K562 (cell line): Measurements from ENCODE around the gene ERCC1. TPM values are rescaled to one million over a fixed set of nuclear protein-coding genes. Genes with fewer than 3 reads are reported as not detected.
A peak's percentile ranks its signal among the peaks of the same experiment; 100 is the strongest.

Experiments
- ATAC-seq: fragments of 200-7000 bp; cut with Tn5 transposase; 3 replicates; pipeline ENCODE4 v1.9.1; 2020; ENCODE audit warnings: moderate library complexity
- BruUV-seq: library from RNA; stranded (reverse); fragments of 400-500 nt; replicated peaks from 2 replicates; lab custom pipeline; 2021; lab: Mats Ljungman, UMichigan
- CTCF ChIA-PET: fragments of 300-600 bp; formaldehyde crosslinking; extraction: SDS; loops from one replicate; lab custom pipeline; 2021; ENCODE audit warnings: low intra/inter-chr PET ratio; lab: Yijun Ruan, JAX
- POLR2A ChIA-PET: fragments of 300-600, 350-650 bp; sonication (Branson Sonifier 250); formaldehyde crosslinking; extraction: SDS; loops from one replicate; lab custom pipeline; 2021; ENCODE audit warnings: antibody characterized with exemption, inconsistent platforms; lab: Yijun Ruan, JAX
- DNase-seq, 4 experiments: peaks; one replicate each; pipeline versions ENCODE4 v3.0.0 to v3.0.0-alpha.2; 2011 to 2018; ENCODE audit warnings: low spot score in 3 of 4, mixed read lengths in 3 of 4; ENCODE audit errors: extremely low read depth in 1 of 4
- FAIRE-seq: peaks from 2 replicates; lab custom pipeline; 2011; peaks lifted over from hg19 to GRCh38; lab: Jason Lieb, UNC
- H2AFZ ChIP-seq: 2 replicates; pipeline ENCODE4 v1.6.0; 2011; ENCODE audit warnings: low read depth, low read length, control low read depth, inconsistent platforms
- H3K27ac ChIP-seq: fragments of 200-600 bp; 3 replicates; pipeline ENCODE4 v1.8.0; 2011; ENCODE audit warnings: low read depth, mild to moderate bottlenecking, control low read depth, inconsistent platforms, low read length, moderate library complexity, mixed read lengths; ENCODE audit errors: extremely low read depth
- H3K27me3 ChIP-seq, 2 experiments: fragments of 300-600 bp in 1 of 2; 2 replicates in 1 of 2; 3 replicates in 1 of 2; pipeline versions ENCODE4 v1.6.0 to v1.8.0; 2011; ENCODE audit warnings: inconsistent platforms in 2 of 2, low read length in 2 of 2, mild to moderate bottlenecking in 1 of 2, mixed read lengths in 1 of 2, moderate library complexity in 1 of 2; ENCODE audit not compliant: control insufficient read depth in 2 of 2, insufficient read depth in 2 of 2
- H3K36me3 ChIP-seq: fragments of 300-600 bp; 3 replicates; pipeline ENCODE4 v1.8.0; 2011; ENCODE audit warnings: mild to moderate bottlenecking, low read length, inconsistent platforms; ENCODE audit not compliant: control insufficient read depth, insufficient read depth
- H3K4me1 ChIP-seq, 2 experiments: fragments of 200-600 bp in 1 of 2; replicated peaks in 1 of 2; 2 replicates in 1 of 2; 3 replicates in 1 of 2; pipeline versions ENCODE4 v1.5.1 to v1.8.0; 2011; ENCODE audit warnings: inconsistent platforms in 2 of 2, low read length in 2 of 2, mild to moderate bottlenecking in 1 of 2, mixed read lengths in 1 of 2, moderate library complexity in 1 of 2; ENCODE audit not compliant: control insufficient read depth in 2 of 2, insufficient read depth in 2 of 2
- H3K4me2 ChIP-seq: 2 replicates; pipeline ENCODE4 v1.6.1; 2011; ENCODE audit warnings: low read length, control low read depth, inconsistent platforms, mixed read lengths; ENCODE audit not compliant: insufficient read depth
- H3K4me3 ChIP-seq: fragments of 200-600 bp; sonication (generic), shearing (Covaris generic); 2 replicates; pipeline ENCODE4 v1.5.1; 2016; ENCODE audit warnings: control low read depth, inconsistent platforms
- H3K79me2 ChIP-seq: fragments of 200-600 bp; 3 replicates; pipeline ENCODE4 v1.8.0; 2011; ENCODE audit warnings: low read length, inconsistent platforms; ENCODE audit not compliant: control insufficient read depth, insufficient read depth
- H3K9ac ChIP-seq, 2 experiments: 2 replicates each; pipeline versions ENCODE4 v1.6.0 to v1.6.1; 2011; ENCODE audit warnings: low read depth in 2 of 2, low read length in 2 of 2, control low read depth in 1 of 2, inconsistent platforms in 1 of 2, mild to moderate bottlenecking in 1 of 2, mixed read lengths in 1 of 2; ENCODE audit not compliant: insufficient read depth in 1 of 2
- H3K9me1 ChIP-seq: one replicate; pipeline ENCODE4 v1.6.0; 2011; ENCODE audit warnings: inconsistent platforms, mild to moderate bottlenecking, low read length, moderate library complexity; ENCODE audit not compliant: control insufficient read depth, insufficient read depth
- H3K9me3 ChIP-seq: replicated peaks from 2 replicates; pipeline ENCODE4 v1.5.1; 2011; ENCODE audit warnings: low read depth, low read length, inconsistent platforms; ENCODE audit not compliant: control insufficient read depth, insufficient read depth
- H4K20me1 ChIP-seq: replicated peaks from 2 replicates; pipeline ENCODE4 v1.6.1; 2011; ENCODE audit warnings: low read length, inconsistent platforms, mixed read lengths; ENCODE audit not compliant: control insufficient read depth, insufficient read depth
- CCAR2 ChIP-seq: fragments of 200-400 bp; formaldehyde crosslinking; IDR thresholded peaks from 2 replicates; pipeline ENCODE4 v1.6.1; 2017; ENCODE audit warnings: mild to moderate bottlenecking, low read depth, low read length
- E4F1 ChIP-seq: fragments of 250-450 bp; sonication (Bioruptor Pico); IDR thresholded peaks from 2 replicates; pipeline ENCODE4 v1.5.0; 2021; ENCODE audit warnings: mild to moderate bottlenecking, borderline replicate concordance
- GATAD2A ChIP-seq: fragments of 450-650 bp; IDR thresholded peaks from 2 replicates; pipeline ENCODE4 v1.6.1; 2017
- JUND ChIP-seq, 2 experiments: IDR thresholded peaks; 2 replicates in 1 of 2; 3 replicates in 1 of 2; pipeline ENCODE4 v1.6.1; 2011; ENCODE audit warnings: borderline replicate concordance in 2 of 2, low read depth in 2 of 2, low read length in 2 of 2, improper control_type of control experiment in 1 of 2, missing biosample characterization in 1 of 2, missing genetic modification characterization in 1 of 2, missing genetic modification reagents in 1 of 2
- KAT2B ChIP-seq: IDR thresholded peaks from one replicate; pipeline ENCODE4 v1.6.1; 2012; ENCODE audit warnings: low read depth, mild to moderate bottlenecking, control low read depth, inconsistent platforms, low read length, moderate library complexity
- KLF16 ChIP-seq: IDR thresholded peaks from 2 replicates; pipeline ENCODE4 v1.6.1; 2016; ENCODE audit warnings: antibody characterized with exemption
- NCOA4 ChIP-seq: fragments of 450-650 bp; IDR thresholded peaks from 2 replicates; pipeline ENCODE4 v1.6.1; 2018; ENCODE audit warnings: mild to moderate bottlenecking; ENCODE audit not compliant: partially characterized antibody
- POU5F1 ChIP-seq: fragments of 150-350 bp; IDR thresholded peaks from 2 replicates; pipeline ENCODE4 v1.6.1; 2014; ENCODE audit warnings: borderline replicate concordance, low read length, low read depth, mild to moderate bottlenecking; ENCODE audit not compliant: partially characterized antibody
- RCOR1 ChIP-seq, 2 experiments: IDR thresholded peaks; 2 replicates each; pipeline ENCODE4 v1.6.1; 2012; ENCODE audit warnings: low read depth in 2 of 2, low read length in 2 of 2, borderline replicate concordance in 1 of 2, improper control_type of control experiment in 1 of 2
- SREBF2 ChIP-seq: sonication (generic); formaldehyde crosslinking; IDR thresholded peaks from 2 replicates; pipeline ENCODE4 v1.4.0; 2020; ENCODE audit warnings: mild to moderate bottlenecking, missing genetic modification reagents
- USF2 ChIP-seq: sonication (generic); formaldehyde crosslinking; IDR thresholded peaks from 2 replicates; pipeline ENCODE4 v1.5.0; 2020; ENCODE audit warnings: missing genetic modification reagents
- ZBTB43 ChIP-seq: sonication (generic); formaldehyde crosslinking; IDR thresholded peaks from 2 replicates; pipeline ENCODE4 v1.8.0; 2023; ENCODE audit warnings: mild to moderate bottlenecking, missing genetic modification reagents
- ZKSCAN1 ChIP-seq: fragments of 150-350 bp; IDR thresholded peaks from 2 replicates; pipeline ENCODE4 v1.6.1; 2016; ENCODE audit warnings: low read depth, low read length
- ZMIZ1 ChIP-seq, 2 experiments: fragments of 150-350 bp in 1 of 2; IDR thresholded peaks; 2 replicates each; pipeline ENCODE4 v1.6.1; 2012 to 2016; ENCODE audit warnings: low read depth in 2 of 2, low read length in 2 of 2, mild to moderate bottlenecking in 1 of 2, moderate library complexity in 1 of 2
- ZNF589 ChIP-seq: fragments of 200-800 bp; sonication (Bioruptor generic); IDR thresholded peaks from 2 replicates; pipeline ENCODE4 v1.6.1; 2016; ENCODE audit warnings: low read depth, missing genetic modification characterization, missing compliant biosample characterization
- in situ Hi-C: fragments of 300-500 bp; cut with MboI; formaldehyde crosslinking; loops from 4 replicates; pipeline ENCODE4 v1.15.0; 2018; ENCODE audit warnings: inconsistent platforms, mixed read lengths
- intact Hi-C: fragments of 100-400 bp; cut with micrococcal nuclease; formaldehyde crosslinking; loops from 2 replicates; pipeline ENCODE4 v1.14.2; 2022
- polyA plus RNA-seq, 8 experiments: library from polyadenylated mRNA; depleted of rRNA in 4 of 8; stranded (reverse) in 5 of 8; unstranded in 3 of 8; fragments of >200 nt; fragmentation: Nextera tagmentation in 2 of 8; fragmentation: Illumina TruSeq in 1 of 8; extraction: Ambion mirVana in 2 of 8; extraction: Trizol in 1 of 8; gene quantifications; 2 replicates each; pipeline versions ENCODE4 v1.2.1 to v1.2.3, GENCODE V29; 2011 to 2014; ENCODE audit warnings: inconsistent platforms in 1 of 8, missing spikeins in 1 of 8
- total RNA-seq, 7 experiments: library from RNA; depleted of rRNA in 6 of 7; stranded (reverse); fragments of >200 nt in 6 of 7; fragmentation: Illumina TruSeq in 2 of 7; extraction: Trizol in 2 of 7; gene quantifications; 2 replicates each; pipeline versions ENCODE4 v1.2.1 to v1.2.3, GENCODE V29; 2011 to 2021; ENCODE audit warnings: low replicate concordance in 1 of 7

ERCC1 gene
- total and polyA plus RNA-seq, 9 of the 15 experiments (the other 6 are each of a cell fraction or from before 2014, with no cell fraction given): 9.3 to 92.6 (median 60.0) TPM

- Histone ChIP-seq H3K27ac (no peak overlapping the region), H3K9ac (no peak overlapping the region), H4K20me1 (no peaks in the 10 kb centered on the region), H3K9me1 (no peaks in the 10 kb centered on the region), H3K27me3 (no peaks in the 10 kb centered on the region), H3K79me2 (no peaks in the 10 kb centered on the region), H3K9me3 (no peaks in the 10 kb centered on the region), H3K4me1 (peaks cover 13 to 14% of the 10 kb centered on the region in 2 experiments), H3K4me2 (no peak overlapping the region), H3K4me3 (no peak overlapping the region), H3K36me3 (no peaks in the 10 kb centered on the region), H2AFZ (no peak overlapping the region)
- DNase-seq (no peak), ATAC-seq (no peak), FAIRE-seq (no peak)
- no TSS peak for BruUV-seq
- intact Hi-C loops: no loop called here
- ChIA-PET CTCF (no interaction called here), POLR2A (interaction anchor here (3.7 kb wide), 1 partner anchor 11 kb away, joined by 36 read pairs; the partner anchor contains the start of gene FOSB)
- in situ Hi-C loops: no loop called here
- no peak for TF ChIP-seq E4F1 (CRISPR knock-in tag)
- peak in 1 of 2 experiments; percentile 72; a peak in 2 of 4 replicates for TF ChIP-seq RCOR1 (IDR thresholded peaks at IDR 0.05; ENCODE audit: borderline replicate concordance in 1 of 2, low read depth in 2 of 2, low read length in 2 of 2)
- no peak for TF ChIP-seq ZKSCAN1
- no peak for TF ChIP-seq POU5F1
- TF ChIP-seq GATAD2A: no peak
- TF ChIP-seq KAT2B: no peak
- no peak for TF ChIP-seq JUND (IDR thresholded peaks at IDR 0.05; ENCODE audit: borderline replicate concordance, low read depth, low read length)
- no peak for TF ChIP-seq JUND (tag; IDR thresholded peaks at IDR 0.05; ENCODE audit: borderline replicate concordance, low read depth, low read length)
- TF ChIP-seq KLF16: no peak
- no peak for TF ChIP-seq SREBF2
- no peak for TF ChIP-seq ZMIZ1 (IDR thresholded peaks at IDR 0.05; ENCODE audit: low read depth in 2 of 2, low read length in 2 of 2)
- TF ChIP-seq ZNF589 (CRISPR knock-in tag): no peak
- no peak for TF ChIP-seq ZBTB43 (CRISPR knock-in tag)
- no peak for TF ChIP-seq CCAR2
- no peak for TF ChIP-seq NCOA4
- no peak for TF ChIP-seq USF2 (CRISPR knock-in tag)
Measured at GRCh38 chr19:45457776-45458175, 34.1 kb upstream of the ERCC1 start.
